SHP77 (cell line): ENCODE data around the gene DDX27.

Experiments used
- DNase-seq, 2 experiments: peaks; one replicate each; lab custom pipeline; 2025; lab: John Stamatoyannopoulos, UW

The DDX27 gene

GRCh38 chr20:49278818-49279676 is 59.8 kb downstream of the DDX27 start:
- no peak for DNase-seq

- DNase-seq = no peak
Measured at GRCh38 chr20:49279677-49280462, 60.7 kb downstream of the DDX27 start.

- DNase-seq = no peak
Measured at GRCh38 chr20:49280463-49281058, 61.3 kb downstream of the DDX27 start.

DNA sequence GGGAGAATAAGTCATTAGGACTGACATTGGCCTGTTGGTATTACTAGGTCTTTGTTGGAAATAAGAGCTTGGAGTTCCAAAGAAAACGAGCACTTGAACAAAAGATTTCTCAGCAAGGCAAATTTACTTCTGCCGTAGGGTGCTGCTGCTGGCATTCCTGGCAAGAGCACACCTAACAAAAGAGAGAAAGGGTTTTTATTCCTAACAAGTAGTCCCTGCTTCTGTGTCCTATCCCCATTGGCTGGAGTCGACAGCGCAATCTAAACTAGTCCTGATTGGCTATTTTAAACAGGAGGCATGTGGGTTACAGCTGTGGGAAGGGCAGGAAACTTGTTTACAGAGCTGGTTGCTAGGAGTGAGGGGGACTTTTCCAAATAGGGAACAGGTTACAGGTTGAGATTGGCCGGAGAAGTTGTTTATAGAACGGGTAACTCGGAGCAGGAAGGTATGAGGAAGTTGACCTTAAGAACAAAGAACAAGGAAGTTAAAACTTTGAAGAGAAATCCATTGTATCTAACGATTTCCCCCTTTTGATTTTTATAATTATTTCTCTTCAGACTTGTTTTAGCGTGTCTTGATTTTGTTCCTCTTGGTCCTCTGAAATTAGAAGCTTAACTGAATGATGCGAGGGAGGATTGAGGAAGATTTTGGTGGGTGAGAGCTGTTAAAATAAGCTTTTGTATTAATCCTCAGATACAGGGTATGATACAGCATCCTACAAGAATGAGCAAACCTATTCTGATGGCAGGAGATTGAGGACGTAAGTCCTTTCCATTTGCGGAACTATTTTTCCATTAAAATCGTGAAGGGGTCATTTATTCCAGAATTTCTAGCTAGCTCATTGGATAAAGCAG is 62.1 kb downstream of the DDX27 start:
- no peak for DNase-seq

DNA sequence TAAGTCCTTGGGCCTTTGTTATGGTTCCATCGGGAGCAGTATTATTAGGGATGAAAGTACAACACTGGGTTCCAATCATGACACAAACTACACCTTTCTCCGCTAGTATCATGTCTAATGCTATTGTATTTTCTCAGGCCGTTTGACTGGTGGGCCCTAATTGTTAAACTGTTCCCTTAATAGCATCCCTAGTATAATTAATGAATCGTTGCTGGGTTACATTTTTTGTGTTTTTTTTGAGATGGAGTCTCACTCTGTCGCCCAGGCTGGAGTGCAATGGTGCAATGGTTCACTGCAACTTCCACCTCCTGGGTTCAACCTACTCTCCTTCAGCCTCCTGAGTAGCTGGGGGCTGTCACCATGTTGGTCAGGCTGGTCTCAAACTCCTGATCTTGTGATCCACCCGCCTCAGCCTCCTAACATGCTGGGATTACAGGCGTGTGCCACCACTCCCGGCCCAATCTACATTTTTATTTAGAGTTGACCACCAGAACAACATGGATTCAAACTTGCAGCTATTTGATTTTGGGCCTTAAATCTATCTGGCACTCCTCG is 62.8 kb downstream of the DDX27 start:
- no peak for DNase-seq

- DNase-seq = no peak
Measured at GRCh38 chr20:49282584-49283171, 63.5 kb downstream of the DDX27 start.

- DNase-seq = no peak
Measured at GRCh38 chr20:49283176-49283702, 64.0 kb downstream of the DDX27 start.

- DNase-seq = no peak
Measured at GRCh38 chr20:49283703-49284625, 64.7 kb downstream of the DDX27 start.

DNA sequence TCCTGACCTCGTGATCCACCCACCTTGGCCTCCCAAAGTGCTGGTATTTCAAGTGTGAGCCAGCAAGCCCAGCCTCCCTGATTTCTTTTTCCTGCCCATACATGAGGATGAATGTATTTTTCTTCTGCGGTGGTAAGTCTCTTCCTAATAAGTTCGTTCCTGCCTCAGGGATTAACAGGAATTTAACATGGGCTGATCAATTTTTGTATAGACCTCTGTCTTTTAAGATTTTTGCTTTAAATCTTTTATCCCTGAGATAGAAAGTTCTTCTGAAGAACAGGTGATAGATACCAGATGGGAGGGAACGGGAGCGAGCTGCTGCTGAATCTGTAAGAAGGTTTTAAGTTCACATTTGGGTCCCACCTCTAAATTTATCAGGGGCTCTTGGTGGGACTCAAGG is 65.6 kb downstream of the DDX27 start:
- no peak for DNase-seq

- DNase-seq = no peak
Measured at GRCh38 chr20:49285233-49285668, 66.0 kb downstream of the DDX27 start.

DNA sequence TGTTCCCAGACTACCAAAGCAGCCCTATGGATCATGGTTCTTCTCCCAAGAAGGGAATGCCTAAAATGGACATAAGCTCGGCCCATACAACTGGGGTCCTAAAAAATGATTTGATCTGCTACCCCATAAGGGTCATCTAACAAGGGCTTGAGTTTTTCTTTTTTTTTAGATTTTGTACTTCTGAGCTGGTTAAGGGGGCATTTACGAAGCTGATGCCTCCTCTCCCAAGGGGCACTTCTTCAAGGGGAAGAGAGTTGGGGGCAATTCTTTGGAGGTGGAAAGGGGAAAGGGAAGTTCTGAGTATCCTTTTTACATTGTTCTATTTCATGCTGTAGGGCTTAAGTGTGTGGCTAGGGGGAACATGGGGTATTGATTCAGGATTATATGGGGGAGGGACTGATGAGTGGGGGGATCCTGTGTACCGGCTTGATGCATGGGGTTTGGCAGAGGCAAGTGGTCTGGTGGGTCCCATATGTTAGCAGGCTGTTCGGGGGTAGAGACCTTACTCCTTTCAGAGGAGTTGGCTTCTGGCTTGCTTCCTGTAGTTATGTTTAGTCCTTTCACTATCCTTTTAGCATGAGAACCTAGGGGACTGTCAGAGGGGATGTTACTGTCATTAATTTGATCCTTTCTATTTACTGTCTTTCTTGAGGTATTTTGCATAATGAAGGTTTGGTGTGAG is 66.7 kb downstream of the DDX27 start:
- no peak for DNase-seq

- DNase-seq = no peak
Measured at GRCh38 chr20:49286689-49287551, 67.7 kb downstream of the DDX27 start.

- DNase-seq = no peak
Measured at GRCh38 chr20:49287555-49288249, 68.5 kb downstream of the DDX27 start.

GRCh38 chr20:49288250-49288751 is 69.1 kb downstream of the DDX27 start:
- DNase-seq = no peak

- DNase-seq = no peak
Measured at GRCh38 chr20:49288784-49289696, 69.8 kb downstream of the DDX27 start.

- DNase-seq = no peak
Measured at GRCh38 chr20:49290608-49291191, 71.5 kb downstream of the DDX27 start.
